ENCODE measurements around the gene LIMCH1.

LIMCH1 gene

GRCh38 chr4:41572516-41572915 lies 34.6 kb downstream of the LIMCH1 start:
- no peak for DNase-seq

- no peak for DNase-seq
Observed at GRCh38 chr4:41572956-41573355, 35.0 kb downstream of the LIMCH1 start.

- DNase-seq, result no peak
Observed at GRCh38 chr4:41573502-41574001, 35.6 kb downstream of the LIMCH1 start.

- no peak for DNase-seq
Observed at GRCh38 chr4:41575207-41575606, 37.2 kb downstream of the LIMCH1 start.

- no peak for DNase-seq
Observed at GRCh38 chr4:41575665-41576064, 37.7 kb downstream of the LIMCH1 start.

- no peak for DNase-seq
Observed at GRCh38 chr4:41579043-41579442, 41.1 kb downstream of the LIMCH1 start.

- DNase-seq, result no peak
Observed at GRCh38 chr4:41579526-41579925, 41.6 kb downstream of the LIMCH1 start.

- DNase-seq, result no peak
Observed at GRCh38 chr4:41580007-41580406, 42.0 kb downstream of the LIMCH1 start.

- DNase-seq, result no peak
Observed at GRCh38 chr4:41586675-41587225, 48.8 kb downstream of the LIMCH1 start.

GRCh38 chr4:41587286-41587685 lies 49.3 kb downstream of the LIMCH1 start:
- DNase-seq, result no peak

- no peak for DNase-seq
Observed at GRCh38 chr4:41590591-41590990, 52.6 kb downstream of the LIMCH1 start.

- DNase-seq, result no peak
Observed at GRCh38 chr4:41594432-41594831, 56.5 kb downstream of the LIMCH1 start.

GRCh38 chr4:41597494-41597893 lies 59.5 kb downstream of the LIMCH1 start:
- no peak for DNase-seq

- DNase-seq, result no peak
Observed at GRCh38 chr4:41598580-41598979, 60.6 kb downstream of the LIMCH1 start.

- no peak for DNase-seq
Observed at GRCh38 chr4:41599192-41599786, 61.3 kb downstream of the LIMCH1 start.

- no peak for DNase-seq
Observed at GRCh38 chr4:41600243-41600912, 62.4 kb downstream of the LIMCH1 start.

GRCh38 chr4:41601025-41601424 lies 63.1 kb downstream of the LIMCH1 start:
- no peak for DNase-seq

- DNase-seq, result no peak
Observed at GRCh38 chr4:41602113-41602512, 64.2 kb downstream of the LIMCH1 start.

- DNase-seq, result no peak
Observed at GRCh38 chr4:41602886-41603498, 65.0 kb downstream of the LIMCH1 start.

- DNase-seq, result no peak
Observed at GRCh38 chr4:41609851-41610250, 71.9 kb downstream of the LIMCH1 start.

GRCh38 chr4:41610474-41610873 lies 72.5 kb downstream of the LIMCH1 start:
- DNase-seq, result no peak

- no peak for DNase-seq
Observed at GRCh38 chr4:41611124-41611838, 73.3 kb downstream of the LIMCH1 start.

All from stimulated activated CD4-positive, alpha-beta T cell treated with anti-CD3 and anti-CD28 coated beads, Interleukin-12 subunit alpha, Interleukin-12 subunit beta, amount 100 ng/mL, for 4 hours (primary cell).